H1 (cell line): ENCODE data around the gene ZBTB20. TPM values are rescaled to one million over a fixed set of nuclear protein-coding genes. Genes with fewer than 3 reads are reported as not detected.

Source experiments
- CTCF ChIA-PET: fragments of 300-600 bp; sonication (Branson Sonifier 250); formaldehyde crosslinking; loops from one replicate; lab custom pipeline; 2021; ENCODE audit not compliant: partially characterized antibody; lab: Charles Lee
- POLR2A ChIA-PET: fragments of 300-600 bp; sonication (Branson Sonifier 250); formaldehyde crosslinking; loops from one replicate; lab custom pipeline; 2021; ENCODE audit warnings: inconsistent platforms; ENCODE audit not compliant: partially characterized antibody; lab: Charles Lee
- DNase-seq, 2 experiments: peaks; one replicate each; pipeline versions ENCODE4 v3.0.0 to v3.0.0-alpha.2; 2010 to 2022; ENCODE audit warnings: low spot score in 2 of 2, low read depth in 1 of 2, mixed read lengths in 1 of 2
- FAIRE-seq: peaks from 2 replicates; lab custom pipeline; 2011; peaks lifted over from hg19 to GRCh38; lab: Jason Lieb, UNC
- H2AFZ ChIP-seq: 2 replicates; pipeline ENCODE4 v1.8.1; 2012; ENCODE audit warnings: low read length, inconsistent platforms
- H2AK5ac ChIP-seq: 2 replicates; pipeline ENCODE4 v1.6.1; 2013; ENCODE audit warnings: low read depth, low read length
- H2BK120ac ChIP-seq: replicated peaks from 2 replicates; pipeline ENCODE3; 2013; ENCODE audit warnings: low read depth, low read length, inconsistent platforms
- H2BK12ac ChIP-seq: 2 replicates; pipeline ENCODE4 v1.6.1; 2013; ENCODE audit warnings: low read depth, low read length
- H2BK15ac ChIP-seq: 2 replicates; pipeline ENCODE4 v1.6.1; 2013; ENCODE audit warnings: low read length
- H2BK20ac ChIP-seq: 2 replicates; pipeline ENCODE4 v1.6.1; 2013; ENCODE audit warnings: low read length
- H2BK5ac ChIP-seq: 2 replicates; pipeline ENCODE4 v1.6.1; 2013; ENCODE audit warnings: low read depth, low read length
- H3K14ac ChIP-seq: 2 replicates; pipeline ENCODE4 v1.6.1; 2013; ENCODE audit warnings: inconsistent platforms; ENCODE audit not compliant: insufficient read length
- H3K18ac ChIP-seq: 2 replicates; pipeline ENCODE4 v1.6.1; 2013; ENCODE audit warnings: low read length; ENCODE audit errors: extremely low read depth
- H3K23ac ChIP-seq: 2 replicates; pipeline ENCODE4 v1.6.1; 2013; ENCODE audit warnings: inconsistent platforms; ENCODE audit not compliant: insufficient read length
- H3K23me2 ChIP-seq: 2 replicates; pipeline ENCODE4 v1.6.1; 2013; ENCODE audit warnings: low read depth, low read length
- H3K27ac ChIP-seq: 2 replicates; pipeline ENCODE4 v1.6.1; 2011; ENCODE audit warnings: low read depth, low read length, inconsistent platforms
- H3K27me3 ChIP-seq, 4 experiments: replicated peaks in 1 of 4; 1 replicate in 1 of 4; 2 replicates in 3 of 4; pipeline versions ENCODE4 v1.6.1 to v1.8.1; 2011 to 2013; ENCODE audit warnings: low read length in 3 of 4, mild to moderate bottlenecking in 3 of 4, inconsistent platforms in 2 of 4, mixed read lengths in 2 of 4, moderate library complexity in 1 of 4; ENCODE audit not compliant: control insufficient read depth in 3 of 4, insufficient read depth in 3 of 4; ENCODE audit errors: extremely low read depth in 1 of 4
- H3K36me3 ChIP-seq, 4 experiments: 2 replicates each; pipeline versions ENCODE4 v1.6.1 to v1.8.1; 2011 to 2013; ENCODE audit warnings: mild to moderate bottlenecking in 4 of 4, low read length in 3 of 4, moderate library complexity in 2 of 4, control low read depth in 1 of 4, inconsistent platforms in 1 of 4; ENCODE audit not compliant: insufficient read depth in 4 of 4, control insufficient read depth in 2 of 4
- H3K4ac ChIP-seq: replicated peaks from 2 replicates; pipeline ENCODE3; 2013; ENCODE audit warnings: low read length, low read depth, mixed read lengths, inconsistent platforms; ENCODE audit not compliant: insufficient read length
- H3K4me1 ChIP-seq, 4 experiments: replicated peaks in 1 of 4; 1 replicate in 1 of 4; 2 replicates in 3 of 4; pipeline versions ENCODE4 v1.6.1 to v1.8.1; 2011 to 2013; ENCODE audit warnings: low read length in 3 of 4, inconsistent platforms in 2 of 4, mixed read lengths in 1 of 4; ENCODE audit not compliant: insufficient read depth in 4 of 4, control insufficient read depth in 3 of 4
- H3K4me2 ChIP-seq, 2 experiments: 2 replicates each; pipeline versions ENCODE4 v1.6.1 to v1.8.1; 2011 to 2013; ENCODE audit warnings: low read depth in 2 of 2, low read length in 2 of 2, control low read depth in 1 of 2, inconsistent platforms in 1 of 2, mild to moderate bottlenecking in 1 of 2; ENCODE audit not compliant: insufficient read depth in 1 of 2
- H3K4me3 ChIP-seq, 4 experiments: fragments of 200-600, 300-600 bp in 1 of 4; sonication (generic), shearing (Covaris generic), sonication (Bioruptor Twin) in 1 of 4; 2 replicates each; pipeline versions ENCODE4 v1.5.1 to v1.8.1; 2011 to 2016; ENCODE audit warnings: low read length in 4 of 4, low read depth in 3 of 4, control low read depth in 2 of 4, inconsistent platforms in 2 of 4, mild to moderate bottlenecking in 2 of 4, mixed read lengths in 1 of 4, moderate library complexity in 1 of 4; ENCODE audit not compliant: insufficient read depth in 2 of 4; ENCODE audit errors: extremely low read depth in 1 of 4
- H3K56ac ChIP-seq: replicated peaks from 2 replicates; pipeline ENCODE3; 2013; ENCODE audit warnings: low read depth, mild to moderate bottlenecking, mixed read lengths, low read length, inconsistent platforms; ENCODE audit not compliant: insufficient read length
- H3K79me1 ChIP-seq: 2 replicates; pipeline ENCODE4 v1.6.1; 2013; ENCODE audit warnings: low read depth, low read length, control low read depth
- H3K79me2 ChIP-seq, 2 experiments: 2 replicates each; pipeline versions ENCODE4 v1.6.1 to v1.8.1; 2012 to 2013; ENCODE audit warnings: low read length in 2 of 2, mild to moderate bottlenecking in 2 of 2, inconsistent platforms in 1 of 2; ENCODE audit not compliant: insufficient read depth in 2 of 2, control insufficient read depth in 1 of 2
- H3K9ac ChIP-seq, 4 experiments: replicated peaks in 1 of 4; 1 replicate in 1 of 4; 2 replicates in 3 of 4; pipeline versions ENCODE4 v1.6.1 to v1.8.1; 2011 to 2013; ENCODE audit warnings: low read depth in 3 of 4, low read length in 3 of 4, control low read depth in 2 of 4, mild to moderate bottlenecking in 2 of 4, moderate library complexity in 2 of 4, inconsistent platforms in 1 of 4; ENCODE audit errors: extremely low read depth in 1 of 4
- H3K9me3 ChIP-seq, 2 experiments: 2 replicates each; pipeline versions ENCODE4 v1.6.1 to v1.8.1; 2012 to 2013; ENCODE audit warnings: mild to moderate bottlenecking in 2 of 2, moderate library complexity in 2 of 2, control low read depth in 1 of 2, inconsistent platforms in 1 of 2, low read depth in 1 of 2, low read length in 1 of 2, mixed read lengths in 1 of 2; ENCODE audit not compliant: insufficient read depth in 2 of 2
- H4K20me1 ChIP-seq, 2 experiments: replicated peaks in 1 of 2; 2 replicates each; pipeline versions ENCODE3 to v1.8.1; 2011 to 2013; ENCODE audit warnings: inconsistent platforms in 2 of 2, low read length in 2 of 2, mild to moderate bottlenecking in 1 of 2; ENCODE audit not compliant: insufficient read depth in 2 of 2, control insufficient read depth in 1 of 2
- H4K5ac ChIP-seq: 2 replicates; pipeline ENCODE4 v1.6.1; 2013; ENCODE audit warnings: low read length, low read depth, mixed read lengths, inconsistent platforms; ENCODE audit not compliant: insufficient read length
- H4K8ac ChIP-seq: 2 replicates; pipeline ENCODE4 v1.8.0; 2013; ENCODE audit warnings: mild to moderate bottlenecking, moderate library complexity, low read length, inconsistent platforms; ENCODE audit not compliant: insufficient read depth; ENCODE audit errors: extremely low read depth
- H4K91ac ChIP-seq: replicated peaks from 2 replicates; pipeline ENCODE3; 2013; ENCODE audit warnings: low read length, mixed read lengths, inconsistent platforms; ENCODE audit not compliant: insufficient read length
- ATF2 ChIP-seq: IDR thresholded peaks from 2 replicates; pipeline ENCODE4 v1.6.1; 2012; ENCODE audit warnings: low read length, inconsistent platforms
- CBX8 ChIP-seq: fragments of 300-800, 300-1000 bp; sonication (generic); IDR thresholded peaks from 2 replicates; pipeline ENCODE4 v1.7.1; 2016; ENCODE audit warnings: low read depth, low read length, borderline replicate concordance
- CREB1 ChIP-seq: IDR thresholded peaks from 2 replicates; pipeline ENCODE4 v1.6.1; 2012; ENCODE audit warnings: inconsistent platforms
- E2F6 ChIP-seq: IDR thresholded peaks from 2 replicates; pipeline ENCODE4 v1.6.1; 2012; ENCODE audit warnings: inconsistent platforms
- EP300 ChIP-seq, 2 experiments: IDR thresholded peaks; 1 replicate in 1 of 2; 2 replicates in 1 of 2; pipeline ENCODE4 v1.6.1; 2011 to 2012; ENCODE audit warnings: low read depth in 2 of 2, low read length in 2 of 2, mild to moderate bottlenecking in 2 of 2, borderline replicate concordance in 1 of 2, inconsistent platforms in 1 of 2, moderate library complexity in 1 of 2
- HDAC2 ChIP-seq, 2 experiments: fragments of 300-600 bp in 1 of 2; sonication (generic) in 1 of 2; IDR thresholded peaks; 2 replicates each; pipeline ENCODE4 v1.6.1; 2011 to 2012; ENCODE audit warnings: low read depth in 2 of 2, low read length in 2 of 2, mild to moderate bottlenecking in 2 of 2, moderate library complexity in 2 of 2, borderline replicate concordance in 1 of 2, inconsistent platforms in 1 of 2
- JUND ChIP-seq: IDR thresholded peaks from 2 replicates; pipeline ENCODE4 v1.6.1; 2011; ENCODE audit warnings: mild to moderate bottlenecking, improper control_type of control experiment, low read length
- SP2 ChIP-seq: IDR thresholded peaks from 2 replicates; pipeline ENCODE4 v1.6.1; 2012; ENCODE audit warnings: mild to moderate bottlenecking, low read length, inconsistent platforms
- SP4 ChIP-seq: IDR thresholded peaks from 2 replicates; pipeline ENCODE4 v1.6.1; 2012; ENCODE audit warnings: low read length, inconsistent platforms
- USF2 ChIP-seq: IDR thresholded peaks from 2 replicates; pipeline ENCODE4 v1.6.1; 2011; ENCODE audit warnings: low read length, improper control_type of control experiment
- whole genome bisulfite sequencing, 2 experiments: shearing (Covaris generic) in 1 of 2; methylation state at CpG; one replicate each; pipeline versions ENCODE4 v1.1.6 to v1.1.7; 2013 to 2015; ENCODE audit warnings: low lambda C conversion rate in 2 of 2, mixed read lengths in 2 of 2, inconsistent platforms in 1 of 2, low coverage in 1 of 2, missing lambda C conversion rate in 1 of 2; ENCODE audit not compliant: insufficient replicate concordance in 2 of 2, insufficient coverage in 1 of 2, insufficient read length in 1 of 2; ENCODE audit errors: extremely low coverage in 1 of 2, missing lambda C conversion rate in 1 of 2; 5-methylcytosine and 5-hydroxymethylcytosine counted together
- polyA plus RNA-seq, 7 experiments: library from polyadenylated mRNA; depleted of rRNA in 3 of 7; stranded (reverse) in 5 of 7; unstranded in 2 of 7; fragments of >200 nt in 5 of 7; fragments of 200-250 nt in 2 of 7; gene quantifications; 1 replicate in 5 of 7; 2 replicates in 1 of 7; 4 replicates in 1 of 7; pipeline versions ENCODE4 v1.2.1 to v1.2.3, GENCODE V29; 2011 to 2013; ENCODE audit warnings: missing spikeins in 2 of 7, mixed read lengths in 2 of 7
- total RNA-seq: library from RNA; stranded (reverse); fragmentation: NEBNext Ultra II Directional; extraction: Animal tissue kit (Norgen Biotek cat#: 25700); gene quantifications from 2 replicates; pipeline ENCODE4 v1.2.1, GENCODE V29; 2021

The ZBTB20 gene
- total and polyA plus RNA-seq, 2 of the 8 experiments (the other 6 are each of a cell fraction or from before 2014, with no cell fraction given): 0.35 to 1.3 TPM

GRCh38 chr3:114558271-114558670, 588.8 kb downstream of the ZBTB20 start:
- Histone ChIP-seq H4K8ac (no peak overlapping the region), H3K4me2 (no peak overlapping the region), H2BK120ac (no peak overlapping the region), H2AK5ac (no peak overlapping the region), H4K5ac (no peak overlapping the region), H2BK12ac (no peak overlapping the region), H2AFZ (no peak overlapping the region), H4K91ac (no peak overlapping the region), H3K79me1 (no peaks in the 10 kb centered on the region), H3K23me2 (no peaks in the 10 kb centered on the region), H2BK5ac (no peak overlapping the region), H3K23ac (no peak overlapping the region), H2BK20ac (no peak overlapping the region), H3K27ac (no peak overlapping the region), H3K9ac (no peak overlapping the region), H3K79me2 (no peaks in the 10 kb centered on the region), H4K20me1 (no peaks in the 10 kb centered on the region), H3K56ac (no peak overlapping the region), H3K36me3 (no peaks in the 10 kb centered on the region), H3K18ac (no peak overlapping the region), H3K4me1 (no peaks in the 10 kb centered on the region), H3K4ac (no peak overlapping the region), H2BK15ac (no peak overlapping the region), H3K4me3 (no peak overlapping the region), H3K14ac (no peak overlapping the region), H3K9me3 (no peaks in the 10 kb centered on the region), H3K27me3 (peaks cover 0 to 1% (median 0%) of the 10 kb centered on the region in 4 experiments; a peak in 1 of 7 replicates)
- TF ChIP-seq EP300 (IDR thresholded peaks at IDR 0.05; ENCODE audit: borderline replicate concordance in 1 of 2, low read depth in 2 of 2, low read length in 2 of 2): no peak
- no peak for TF ChIP-seq ATF2
- no peak for TF ChIP-seq E2F6
- no peak for TF ChIP-seq SP2
- TF ChIP-seq USF2: no peak
- TF ChIP-seq CBX8: no peak
- TF ChIP-seq HDAC2 (IDR thresholded peaks at IDR 0.05; ENCODE audit: borderline replicate concordance in 1 of 2, low read depth in 2 of 2, low read length in 2 of 2): no peak
- TF ChIP-seq JUND: no peak
- no peak for TF ChIP-seq CREB1
- TF ChIP-seq SP4: no peak
- ChIA-PET CTCF (no interaction called here), POLR2A (no interaction called here)
- no peak for FAIRE-seq
- 90% methylated on average over 4 of the region's 4 CpGs; no CpG with 5 or more reads in 1 of the 2 experiments for WGBS, 2 experiments
- DNase-seq: no peak
